ENCODE data around the gene ERICH6.
A peak's percentile ranks its signal among the peaks of the same experiment; 100 is the strongest.

ERICH6 gene

GRCh38 chr3:150736903-150737832, 33.4 kb upstream of the ERICH6 start:
- DNase-seq (ENCODE audit: low spot score), result no peak

- peak; percentile 13 for DNase-seq (ENCODE audit: low spot score)
Measured at GRCh38 chr3:150736316-150736719, 32.6 kb upstream of the ERICH6 start.

- DNase-seq (ENCODE audit: low spot score), result peak; percentile 38
Measured at GRCh38 chr3:150734795-150735119, 31.0 kb upstream of the ERICH6 start.

- DNase-seq (ENCODE audit: low spot score), result no peak
Measured at GRCh38 chr3:150733936-150734794, 30.4 kb upstream of the ERICH6 start.

GRCh38 chr3:150733373-150733935, 29.7 kb upstream of the ERICH6 start:
- peak; percentile 91 for DNase-seq (ENCODE audit: low spot score)

GRCh38 chr3:150729682-150730360, 26.1 kb upstream of the ERICH6 start:
- peak; percentile 92 for DNase-seq (ENCODE audit: low spot score)

- DNase-seq (ENCODE audit: low spot score), result peak; percentile 87
Measured at GRCh38 chr3:150727653-150728502, 24.2 kb upstream of the ERICH6 start.

- DNase-seq (ENCODE audit: low spot score), result peak; percentile 45
Measured at GRCh38 chr3:150725548-150725947, 21.8 kb upstream of the ERICH6 start.

GRCh38 chr3:150723946-150724345, 20.2 kb upstream of the ERICH6 start:
- DNase-seq (ENCODE audit: low spot score), result no peak

GRCh38 chr3:150722267-150722666, 18.5 kb upstream of the ERICH6 start:
- DNase-seq (ENCODE audit: low spot score), result no peak

- DNase-seq (ENCODE audit: low spot score), result peak; percentile 87
Measured at GRCh38 chr3:150721285-150722130, 17.8 kb upstream of the ERICH6 start.

GRCh38 chr3:150720444-150720843, 16.7 kb upstream of the ERICH6 start:
- no peak for DNase-seq (ENCODE audit: low spot score)

GRCh38 chr3:150710097-150710496, 6.4 kb upstream of the ERICH6 start:
- DNase-seq (ENCODE audit: low spot score), result no peak

GRCh38 chr3:150703299-150703755, 393 bp downstream of the ERICH6 start:
- DNase-seq (ENCODE audit: low spot score), result no peak

- no peak for DNase-seq (ENCODE audit: low spot score)
Measured at GRCh38 chr3:150699068-150699639, 4.6 kb downstream of the ERICH6 start.

GRCh38 chr3:150697646-150698045, 6.1 kb downstream of the ERICH6 start:
- DNase-seq (ENCODE audit: low spot score), result no peak

- DNase-seq (ENCODE audit: low spot score), result no peak
Measured at GRCh38 chr3:150691414-150692040, 12.2 kb downstream of the ERICH6 start.

GRCh38 chr3:150687613-150688012, 16.1 kb downstream of the ERICH6 start:
- DNase-seq (ENCODE audit: low spot score), result no peak

- DNase-seq (ENCODE audit: low spot score), result no peak
Measured at GRCh38 chr3:150682824-150683223, 20.9 kb downstream of the ERICH6 start.

Measured in hematopoietic multipotent progenitor cell treated with erythropoietin and hydrocortisone succinate and interleukin-3 and kit ligand, for 17 days (in vitro differentiated cells).